ENCODE measurements around the gene RPS6KA2.

RPS6KA2 gene

GRCh38 chr6:166474721-166475565 is 152.1 kb downstream of the RPS6KA2 start:
- TF ChIP-seq CTCF (IDR thresholded peaks at IDR 0.05; ENCODE audit: control insufficient read depth, extremely low read depth, insufficient read depth), result no peak
- DNase-seq (ENCODE audit: low read depth), result no peak

GRCh38 chr6:166473886-166474571 is 153.0 kb downstream of the RPS6KA2 start:
- no peak for DNase-seq (ENCODE audit: low read depth)
- no peak overlapping the region for H3K4me3 ChIP-seq (ENCODE audit: low read depth, low read length)
- TF ChIP-seq CTCF (IDR thresholded peaks at IDR 0.05; ENCODE audit: control insufficient read depth, extremely low read depth, insufficient read depth), result no peak

More at GRCh38 chr6:166474721-166475565, 152.1 kb downstream of the RPS6KA2 start:
- H3K4me3 ChIP-seq (ENCODE audit: low read depth, low read length), result no peak overlapping the region

- TF ChIP-seq CTCF (IDR thresholded peaks at IDR 0.05; ENCODE audit: control insufficient read depth, extremely low read depth, insufficient read depth), result no peak
- DNase-seq (ENCODE audit: low read depth), result no peak
- no peak overlapping the region for H3K4me3 ChIP-seq (ENCODE audit: low read depth, low read length)
Observed at GRCh38 chr6:166472636-166473035, 154.4 kb downstream of the RPS6KA2 start.

- no peak for DNase-seq (ENCODE audit: low read depth)
- no peak overlapping the region for H3K4me3 ChIP-seq (ENCODE audit: low read depth, low read length)
- no peak for TF ChIP-seq CTCF (IDR thresholded peaks at IDR 0.05; ENCODE audit: control insufficient read depth, extremely low read depth, insufficient read depth)
Observed at GRCh38 chr6:166471797-166472260, 155.2 kb downstream of the RPS6KA2 start.

- H3K4me3 ChIP-seq (ENCODE audit: low read depth, low read length), result no peak overlapping the region
- DNase-seq (ENCODE audit: low read depth), result no peak
- no peak for TF ChIP-seq CTCF (IDR thresholded peaks at IDR 0.05; ENCODE audit: control insufficient read depth, extremely low read depth, insufficient read depth)
Observed at GRCh38 chr6:166470863-166471410, 156.1 kb downstream of the RPS6KA2 start.

GRCh38 chr6:166470029-166470862 is 156.8 kb downstream of the RPS6KA2 start:
- no peak for DNase-seq (ENCODE audit: low read depth)
- H3K4me3 ChIP-seq (ENCODE audit: low read depth, low read length), result no peak overlapping the region
- no peak for TF ChIP-seq CTCF (IDR thresholded peaks at IDR 0.05; ENCODE audit: control insufficient read depth, extremely low read depth, insufficient read depth)

Data from LNCaP clone FGC (cell line).